Endothelial cell (in vitro differentiated cells): ENCODE data around the gene CEP76. TPM values are rescaled to one million over a fixed set of nuclear protein-coding genes. Genes with fewer than 3 reads are reported as not detected.
"Not testable (repeated sequence)": the region's sequence is repeated elsewhere in the genome, so short reads cannot be mapped to it uniquely, and the experiment has no call there.

Experiments
- DNase-seq: peaks from one replicate; pipeline ENCODE4 v3.0.0; 2021; ENCODE audit warnings: low spot score
- H3K27ac Mint-ChIP-seq: one replicate; pipeline ENCODE4 v1.8.0; 2021; ENCODE audit warnings: mixed read lengths, inconsistent platforms; ENCODE audit not compliant: unreplicated experiment
- H3K27me3 Mint-ChIP-seq: one replicate; pipeline ENCODE4 v1.8.0; 2021; ENCODE audit warnings: mild to moderate bottlenecking, moderate library complexity, mixed read lengths, inconsistent platforms; ENCODE audit not compliant: unreplicated experiment
- H3K36me3 Mint-ChIP-seq: one replicate; pipeline ENCODE4 v1.8.0; 2021; ENCODE audit warnings: mild to moderate bottlenecking, low read depth, mixed read lengths, inconsistent platforms; ENCODE audit not compliant: unreplicated experiment
- H3K4me1 Mint-ChIP-seq: one replicate; pipeline ENCODE4 v1.8.0; 2021; ENCODE audit warnings: mild to moderate bottlenecking, mixed read lengths, inconsistent platforms; ENCODE audit not compliant: unreplicated experiment
- H3K4me3 Mint-ChIP-seq: one replicate; pipeline ENCODE4 v1.8.0; 2021; ENCODE audit warnings: mild to moderate bottlenecking, mixed read lengths, inconsistent platforms; ENCODE audit not compliant: unreplicated experiment
- H3K9me3 Mint-ChIP-seq: one replicate; pipeline ENCODE4 v1.8.0; 2021; ENCODE audit warnings: mixed read lengths, inconsistent platforms; ENCODE audit not compliant: unreplicated experiment
- CTCF ChIP-seq: fragments of 200-600 bp; sonication (generic); IDR thresholded peaks from one replicate; pipeline ENCODE4 v1.5.0; 2021; ENCODE audit warnings: antibody characterized with exemption; ENCODE audit not compliant: unreplicated experiment
- total RNA-seq: library from RNA; stranded (reverse); fragmentation: NEBNext Ultra II Directional; extraction: Animal tissue kit (Norgen Biotek cat#: 25700); gene quantifications from one replicate; pipeline ENCODE4 v1.2.1, GENCODE V29; 2021; ENCODE audit not compliant: unreplicated experiment

CEP76 gene
- total RNA-seq, 1 donor from 2014 or later: 9.3 TPM

- no peak for DNase-seq
- H3K36me3 Mint-ChIP-seq: no peaks in the 10 kb centered on the region
- no peaks in the 10 kb centered on the region for H3K9me3 Mint-ChIP-seq
- H3K27ac Mint-ChIP-seq: no peak overlapping the region
- TF ChIP-seq CTCF: no peak
- H3K4me1 Mint-ChIP-seq: peaks cover 13% of the 10 kb centered on the region
- H3K27me3 Mint-ChIP-seq: no peaks in the 10 kb centered on the region
- no peak overlapping the region for H3K4me3 Mint-ChIP-seq
Measured at GRCh38 chr18:12645751-12646203, 56.7 kb downstream of the CEP76 start.

- Mint-ChIP-seq H3K4me1 (peaks cover 18% of the 10 kb centered on the region), H3K9me3 (no peaks in the 10 kb centered on the region), H3K36me3 (no peaks in the 10 kb centered on the region), H3K27me3 (no peaks in the 10 kb centered on the region), H3K4me3 (no peak overlapping the region), H3K27ac (no peak overlapping the region)
- TF ChIP-seq CTCF: no peak
- no peak for DNase-seq
Measured at GRCh38 chr18:12645254-12645653, 57.3 kb downstream of the CEP76 start.

DNA sequence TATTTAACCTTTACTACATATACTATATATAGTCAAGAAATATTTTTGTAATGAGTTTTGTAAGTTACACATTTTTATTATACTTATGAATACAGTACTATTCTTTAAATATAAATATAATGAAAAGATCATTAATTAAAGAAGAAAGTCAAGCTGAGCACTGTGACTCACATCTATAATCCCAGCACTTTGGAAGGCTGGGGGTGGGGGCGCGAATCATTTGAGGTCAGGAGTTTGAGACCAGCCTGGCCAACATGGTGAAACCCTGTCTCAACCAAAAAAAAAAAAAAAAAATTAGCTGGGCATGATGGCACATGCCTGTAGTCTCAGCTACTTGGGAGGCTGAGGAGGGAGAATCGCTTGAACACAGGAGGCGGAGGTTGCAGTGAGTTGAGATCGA, 58.8 kb downstream of the CEP76 start:
- not testable (repeated sequence) for H3K27me3 Mint-ChIP-seq, H3K27ac Mint-ChIP-seq, H3K36me3 Mint-ChIP-seq, H3K4me3 Mint-ChIP-seq, DNase-seq, H3K9me3 Mint-ChIP-seq
- H3K4me1 Mint-ChIP-seq: peaks cover 20% of the 10 kb centered on the region

GRCh38 chr18:12640881-12641200, 61.7 kb downstream of the CEP76 start:
- H3K27me3 Mint-ChIP-seq: peaks cover 2% of the 10 kb centered on the region
- no peak for DNase-seq
- H3K4me1 Mint-ChIP-seq: peaks cover 27% of the 10 kb centered on the region
- peak overlapping the region; percentile 17 for H3K4me3 Mint-ChIP-seq
- TF ChIP-seq CTCF: no peak
- no peak overlapping the region for H3K27ac Mint-ChIP-seq
- peaks cover 5% of the 10 kb centered on the region for H3K36me3 Mint-ChIP-seq
- no peaks in the 10 kb centered on the region for H3K9me3 Mint-ChIP-seq

- DNase-seq: no peak
- Mint-ChIP-seq H3K27me3 (peaks cover 2% of the 10 kb centered on the region), H3K36me3 (peaks cover 5% of the 10 kb centered on the region), H3K4me3 (no peak overlapping the region), H3K9me3 (no peaks in the 10 kb centered on the region), H3K27ac (peak overlapping the region; percentile 19), H3K4me1 (peaks cover 21% of the 10 kb centered on the region)
- TF ChIP-seq CTCF: no peak
Measured at GRCh38 chr18:12639990-12640880, 62.3 kb downstream of the CEP76 start.
